LNCAP (cell line): Measurements from ENCODE around the gene MMD.

Experiments
- CTCF ChIP-seq: fragments of 450-650 bp; IDR thresholded peaks from 2 replicates; pipeline ENCODE4 v1.5.1; 2017; ENCODE audit warnings: mild to moderate bottlenecking

MMD gene

GRCh38 chr17:55440391-55440790, 18.8 kb upstream of the MMD start:
- TF ChIP-seq CTCF: no peak

- TF ChIP-seq CTCF: no peak
These were observed 15.5 kb upstream of the MMD start for GRCh38 chr17:55437159-55437605.

- TF ChIP-seq CTCF: no peak
These were observed 14.9 kb upstream of the MMD start for GRCh38 chr17:55436224-55437158.

- no peak for TF ChIP-seq CTCF
These were observed 13.8 kb upstream of the MMD start for GRCh38 chr17:55435408-55435807.

GRCh38 chr17:55434721-55435120, 13.1 kb upstream of the MMD start:
- TF ChIP-seq CTCF: no peak

GRCh38 chr17:55433629-55434422, 12.2 kb upstream of the MMD start:
- TF ChIP-seq CTCF: no peak

GRCh38 chr17:55433029-55433628, 11.5 kb upstream of the MMD start:
- TF ChIP-seq CTCF: no peak
